Neutrophil (primary cell): ENCODE results near the gene NKX1-2.
"Not testable (repeated sequence)": the region's sequence is repeated elsewhere in the genome, so short reads cannot be mapped to it uniquely, and the experiment has no call there.

Experiments
- H3K27ac ChIP-seq: fragments of 200-600 bp; sonication (generic); 2 replicates; pipeline ENCODE4 v1.5.1; 2016; ENCODE audit warnings: mild to moderate bottlenecking, moderate library complexity
- H3K27me3 ChIP-seq: fragments of 200-600 bp; sonication (generic); 2 replicates; pipeline ENCODE4 v1.6.0; 2016; ENCODE audit warnings: mild to moderate bottlenecking
- H3K36me3 ChIP-seq: fragments of 200-600 bp; sonication (generic); 2 replicates; pipeline ENCODE4 v1.5.1; 2017
- H3K4me1 ChIP-seq, 2 experiments: fragments of 200-600 bp in 1 of 2; sonication (generic) in 1 of 2; 1 replicate in 1 of 2; 2 replicates in 1 of 2; pipeline versions ENCODE4 v1.5.1 to v1.6.1; 2013 to 2016; ENCODE audit warnings: low read depth in 1 of 2, low read length in 1 of 2, mild to moderate bottlenecking in 1 of 2, moderate library complexity in 1 of 2; ENCODE audit not compliant: control insufficient read depth in 1 of 2, insufficient read depth in 1 of 2
- H3K4me3 ChIP-seq, 2 experiments: fragments of 200-600 bp in 1 of 2; sonication (generic) in 1 of 2; 1 replicate in 1 of 2; 2 replicates in 1 of 2; pipeline ENCODE4 v1.5.1; 2013 to 2016; ENCODE audit warnings: low read depth in 1 of 2, low read length in 1 of 2, mild to moderate bottlenecking in 1 of 2, moderate library complexity in 1 of 2
- H3K9me3 ChIP-seq: fragments of 200-600 bp; sonication (generic); 2 replicates; pipeline ENCODE4 v1.5.1; 2016
- TF ChIP-seq, protein P1 (sequence below): fragments of 200-600 bp; sonication (generic); IDR thresholded peaks from 2 replicates; pipeline ENCODE4 v1.5.1; 2016; ENCODE audit warnings: antibody characterized with exemption

Gene NKX1-2

DNA sequence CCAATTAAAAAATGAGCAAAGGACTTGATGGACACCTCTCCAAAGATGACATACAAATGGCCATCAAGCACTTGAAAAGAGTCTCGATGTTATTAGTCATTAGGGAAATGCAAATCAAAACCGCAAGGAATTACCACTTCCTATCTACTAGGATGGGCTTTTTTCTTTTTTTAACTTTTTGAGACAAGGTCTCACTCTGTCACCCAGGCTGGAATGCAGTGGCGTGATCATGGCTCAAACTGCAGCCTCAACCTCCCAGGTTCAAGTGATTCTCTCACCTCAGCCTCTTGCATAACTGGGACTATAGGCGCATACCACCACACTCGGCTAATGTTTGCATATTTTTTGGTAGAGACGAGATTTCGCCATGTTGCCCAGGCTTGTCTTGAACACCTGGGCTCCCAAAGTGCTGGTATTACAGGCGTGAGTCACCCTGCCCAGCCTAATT lies 13.6 kb downstream of the NKX1-2 start:
- no peaks in the 10 kb centered on the region for H3K36me3 ChIP-seq
- no peaks in the 10 kb centered on the region for H3K4me1 ChIP-seq
- H3K27me3 ChIP-seq, result peaks cover 41% of the 10 kb centered on the region
- no peak overlapping the region for H3K4me3 ChIP-seq
- no peak overlapping the region for H3K27ac ChIP-seq
- TF ChIP-seq, protein P1, sequence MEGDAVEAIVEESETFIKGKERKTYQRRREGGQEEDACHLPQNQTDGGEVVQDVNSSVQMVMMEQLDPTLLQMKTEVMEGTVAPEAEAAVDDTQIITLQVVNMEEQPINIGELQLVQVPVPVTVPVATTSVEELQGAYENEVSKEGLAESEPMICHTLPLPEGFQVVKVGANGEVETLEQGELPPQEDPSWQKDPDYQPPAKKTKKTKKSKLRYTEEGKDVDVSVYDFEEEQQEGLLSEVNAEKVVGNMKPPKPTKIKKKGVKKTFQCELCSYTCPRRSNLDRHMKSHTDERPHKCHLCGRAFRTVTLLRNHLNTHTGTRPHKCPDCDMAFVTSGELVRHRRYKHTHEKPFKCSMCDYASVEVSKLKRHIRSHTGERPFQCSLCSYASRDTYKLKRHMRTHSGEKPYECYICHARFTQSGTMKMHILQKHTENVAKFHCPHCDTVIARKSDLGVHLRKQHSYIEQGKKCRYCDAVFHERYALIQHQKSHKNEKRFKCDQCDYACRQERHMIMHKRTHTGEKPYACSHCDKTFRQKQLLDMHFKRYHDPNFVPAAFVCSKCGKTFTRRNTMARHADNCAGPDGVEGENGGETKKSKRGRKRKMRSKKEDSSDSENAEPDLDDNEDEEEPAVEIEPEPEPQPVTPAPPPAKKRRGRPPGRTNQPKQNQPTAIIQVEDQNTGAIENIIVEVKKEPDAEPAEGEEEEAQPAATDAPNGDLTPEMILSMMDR, result no peak
- no peaks in the 10 kb centered on the region for H3K9me3 ChIP-seq

DNA sequence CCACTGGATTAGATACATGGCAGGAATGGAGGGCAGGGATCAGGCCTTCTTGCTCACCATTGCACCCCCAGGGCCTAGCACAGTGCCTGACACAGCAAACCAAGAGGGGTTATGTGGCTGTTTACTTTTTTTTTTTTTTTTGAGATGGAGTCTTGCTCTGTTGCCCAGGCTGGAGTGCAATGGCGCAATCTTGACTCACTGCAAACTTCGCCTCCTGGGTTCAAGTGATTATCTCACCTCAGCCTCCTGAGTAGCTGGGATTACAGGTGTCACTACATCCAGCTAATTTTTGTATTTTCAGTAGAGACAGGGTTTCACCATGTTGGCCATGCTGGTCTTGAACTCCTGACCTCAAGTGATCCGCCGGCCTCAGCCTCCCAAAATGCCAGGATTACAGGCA lies 14.2 kb downstream of the NKX1-2 start:
- not testable (repeated sequence) for H3K9me3 ChIP-seq, H3K4me3 ChIP-seq, H3K36me3 ChIP-seq, H3K27ac ChIP-seq, H3K4me1 ChIP-seq
- peaks cover 42% of the 10 kb centered on the region for H3K27me3 ChIP-seq

DNA sequence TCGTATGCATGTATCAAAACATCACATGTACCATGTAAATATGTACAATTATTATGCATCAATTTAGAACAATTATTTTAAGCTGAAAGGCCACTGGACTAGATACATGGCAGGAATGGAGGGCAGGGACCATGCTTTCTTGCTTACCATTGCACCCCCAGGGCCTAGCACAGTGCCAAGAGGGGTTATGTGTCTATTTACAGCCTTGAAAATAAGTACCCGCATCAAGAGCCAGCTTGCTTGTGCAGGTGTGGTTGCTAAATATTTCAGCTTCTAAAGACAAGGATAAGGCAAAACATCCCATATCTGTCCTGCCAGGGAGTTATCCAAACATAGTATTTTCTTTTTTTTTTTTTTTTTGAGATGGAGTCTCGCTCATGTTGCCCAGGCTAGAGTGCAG lies 16.4 kb downstream of the NKX1-2 start:
- H3K4me3 ChIP-seq, result no peak overlapping the region
- peaks cover 62% of the 10 kb centered on the region for H3K27me3 ChIP-seq
- H3K4me1 ChIP-seq, result no peaks in the 10 kb centered on the region
- no peaks in the 10 kb centered on the region for H3K36me3 ChIP-seq
- TF ChIP-seq, protein P1, result no peak
- H3K9me3 ChIP-seq, result no peaks in the 10 kb centered on the region
- no peak overlapping the region for H3K27ac ChIP-seq

DNA sequence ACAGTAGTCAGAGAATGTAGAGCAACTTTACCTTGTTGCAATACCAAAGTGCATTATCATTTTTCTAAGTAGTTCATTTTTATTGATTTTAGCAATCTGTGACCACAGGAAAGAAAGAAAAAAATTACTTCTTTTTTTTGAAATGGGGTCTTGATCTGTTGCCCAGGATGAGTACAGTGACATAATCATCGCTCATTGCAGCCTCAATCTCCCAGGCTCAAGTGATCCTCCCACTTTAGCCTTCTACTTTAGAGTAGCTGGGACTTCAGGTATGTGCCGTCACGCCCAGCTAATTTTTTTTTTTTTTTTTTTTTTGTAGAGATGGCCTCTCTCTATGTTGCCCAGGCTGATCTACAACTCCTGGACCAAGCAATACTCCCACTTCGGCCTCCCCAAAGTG lies 19.8 kb downstream of the NKX1-2 start:
- Histone ChIP-seq H3K27ac (no peak overlapping the region), H3K9me3 (no peaks in the 10 kb centered on the region), H3K36me3 (no peaks in the 10 kb centered on the region), H3K27me3 (peaks cover 79% of the 10 kb centered on the region), H3K4me1 (no peaks in the 10 kb centered on the region), H3K4me3 (no peak overlapping the region)
- TF ChIP-seq, protein P1, result no peak

DNA sequence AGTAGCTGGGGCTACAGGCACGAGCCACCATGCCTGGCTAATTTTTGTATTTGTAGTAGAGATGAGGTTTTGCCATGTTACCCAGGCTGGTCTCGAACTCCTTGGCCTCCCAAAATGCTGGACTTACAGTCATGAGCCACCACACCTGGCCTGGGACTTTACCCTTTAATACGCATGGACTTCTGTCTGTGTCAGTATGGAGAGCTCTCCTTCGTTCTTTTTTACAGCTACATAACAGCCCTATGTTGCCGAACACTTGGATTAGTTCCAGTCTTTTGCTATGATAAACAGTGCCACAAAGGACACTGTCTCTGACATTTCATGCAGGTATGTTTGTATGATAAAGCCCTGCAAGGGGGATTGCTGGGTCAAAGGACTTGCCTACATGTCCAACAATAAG lies 20.3 kb downstream of the NKX1-2 start:
- no peaks in the 10 kb centered on the region for H3K36me3 ChIP-seq
- H3K4me1 ChIP-seq, result no peaks in the 10 kb centered on the region
- no peak overlapping the region for H3K27ac ChIP-seq
- no peaks in the 10 kb centered on the region for H3K9me3 ChIP-seq
- no peak overlapping the region for H3K4me3 ChIP-seq
- TF ChIP-seq, protein P1, result no peak
- peaks cover 84% of the 10 kb centered on the region for H3K27me3 ChIP-seq

DNA sequence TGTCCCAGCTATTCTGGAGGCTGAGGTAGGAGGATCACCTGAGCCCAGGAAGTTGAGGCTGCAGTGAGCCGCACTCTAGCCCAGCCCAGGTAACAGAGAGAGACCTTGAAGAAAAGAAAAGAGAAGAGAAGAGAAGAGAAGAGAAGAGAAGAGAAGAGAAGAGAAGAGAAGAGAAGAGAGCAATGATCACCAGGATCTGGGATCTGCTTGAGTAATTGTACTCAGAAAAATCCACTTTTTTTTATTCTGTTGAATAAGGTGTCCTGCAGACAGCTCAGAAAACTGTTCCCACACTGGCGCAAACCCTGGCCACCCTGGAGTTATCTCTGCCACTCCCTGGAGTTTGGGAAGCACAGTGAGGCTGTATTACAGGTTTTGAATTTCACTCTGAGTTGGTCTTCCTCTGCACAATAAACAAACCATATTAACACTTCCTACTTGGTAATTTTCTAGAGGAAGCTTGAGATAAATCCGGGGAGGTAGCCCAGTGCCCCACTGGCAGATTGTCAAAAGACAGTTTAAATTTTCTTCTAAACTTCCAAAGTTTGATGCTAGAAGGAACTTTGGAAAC lies 21.5 kb downstream of the NKX1-2 start:
- peaks cover 94% of the 10 kb centered on the region for H3K27me3 ChIP-seq

More for the DNA sequence above, 21.5 kb downstream of the NKX1-2 start:
- Histone ChIP-seq H3K9me3 (no peaks in the 10 kb centered on the region), H3K36me3 (no peaks in the 10 kb centered on the region), H3K4me1 (no peaks in the 10 kb centered on the region), H3K4me3 (no peak overlapping the region), H3K27ac (no peak overlapping the region)
- TF ChIP-seq, protein P1, result no peak
